Activated naive CD4-positive, alpha-beta T cell treated with anti-CD3 and anti-CD28 coated beads, Interleukin-2, amount 50 U/mL, for 16 hours (primary cell): ENCODE data around the gene LRRC45.

ENCODE experiments used
- DNase-seq: peaks from one replicate; pipeline ENCODE4 v3.0.0-alpha.2; 2020

The LRRC45 gene

DNA sequence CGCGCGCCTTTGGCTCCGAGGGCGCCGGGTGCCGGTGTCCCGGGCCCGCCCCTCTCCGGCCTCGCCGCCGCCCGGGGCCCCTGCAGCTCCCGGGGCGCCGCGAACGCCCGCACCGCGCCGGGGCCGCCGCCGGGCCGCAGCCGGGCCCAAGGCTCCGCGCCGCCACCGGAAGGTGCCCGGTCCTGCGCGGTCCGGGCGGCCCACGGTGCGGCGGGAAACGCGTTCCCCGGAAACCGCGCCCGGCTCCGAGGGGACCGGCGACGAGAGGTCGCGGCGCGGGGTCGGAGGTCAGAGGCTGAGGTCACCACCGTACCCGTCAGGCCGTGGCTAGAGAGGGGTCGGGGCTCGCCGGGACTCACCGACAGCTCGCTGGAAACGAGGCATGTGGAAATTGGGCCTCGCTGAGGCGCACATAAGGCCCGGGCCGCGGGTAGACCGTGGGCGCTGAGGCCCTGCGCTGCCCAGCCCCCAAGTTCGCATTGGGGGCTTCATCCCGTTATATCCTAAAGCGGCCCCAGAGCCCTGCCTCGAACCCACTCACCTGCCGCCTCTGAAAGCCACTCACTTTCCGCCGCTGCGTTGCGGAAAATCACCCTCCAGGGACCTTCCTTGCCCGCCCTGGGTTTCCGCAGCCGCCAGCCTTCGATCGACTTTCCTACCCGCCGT, 42.7 kb downstream of the LRRC45 start, which contains the start of gene DUS1L:
TSS of gene DUS1L (minus strand) at position 167 of the 666 bp plus-strand sequence. CDS start 745 bp downstream, outside the sequence.
- peak; percentile 71 for DNase-seq

- DNase-seq = no peak
These were observed 47.5 kb downstream of the LRRC45 start for GRCh38 chr17:82070611-82071010.

GRCh38 chr17:82072827-82073226, 49.7 kb downstream of the LRRC45 start:
- DNase-seq = no peak

- DNase-seq = no peak
These were observed 50.3 kb downstream of the LRRC45 start for GRCh38 chr17:82073446-82073845.

DNA sequence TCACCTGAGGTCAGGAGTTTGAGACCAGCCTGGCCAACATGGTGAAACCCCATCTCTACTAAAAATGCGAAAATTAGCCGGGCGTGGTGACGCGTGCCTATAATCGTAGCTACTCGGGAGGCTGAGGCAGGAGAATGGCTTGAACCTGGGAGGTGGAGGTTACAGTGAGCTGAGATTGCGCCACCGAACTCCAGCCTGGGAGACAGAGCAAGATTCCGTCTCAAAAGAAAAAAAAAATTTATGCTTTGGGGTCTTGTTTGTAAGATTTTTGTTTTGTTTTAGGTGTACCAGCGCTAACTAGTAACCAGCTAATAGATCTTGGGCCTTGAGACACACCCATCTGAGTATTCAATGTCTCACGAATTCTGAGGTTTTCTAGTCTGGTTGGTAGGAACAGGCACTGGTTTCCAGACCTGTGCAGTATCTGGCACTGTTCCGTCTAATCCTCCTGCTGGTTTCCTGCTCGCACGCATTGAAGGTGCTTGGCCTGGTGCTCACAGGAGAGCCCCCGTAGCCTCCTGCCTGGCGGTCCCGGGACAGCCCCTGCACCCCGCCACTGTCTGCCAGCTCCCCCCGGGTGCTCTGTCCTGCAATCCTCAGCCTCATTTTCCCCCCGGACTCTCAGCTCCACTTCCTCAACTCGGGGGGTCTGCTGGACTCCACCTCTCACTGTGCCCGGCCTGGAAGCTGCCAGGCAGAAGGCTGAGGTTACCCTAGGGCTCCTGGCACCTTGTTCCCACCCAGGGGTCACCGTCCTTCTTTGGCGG, 53.1 kb downstream of the LRRC45 start:
- DNase-seq = no peak

GRCh38 chr17:82076785-82077591, 53.9 kb downstream of the LRRC45 start:
- DNase-seq = no peak

- DNase-seq = no peak
These were observed 54.7 kb downstream of the LRRC45 start for GRCh38 chr17:82077617-82078358.

GRCh38 chr17:82078433-82078832, 55.3 kb downstream of the LRRC45 start:
- DNase-seq = no peak

DNA sequence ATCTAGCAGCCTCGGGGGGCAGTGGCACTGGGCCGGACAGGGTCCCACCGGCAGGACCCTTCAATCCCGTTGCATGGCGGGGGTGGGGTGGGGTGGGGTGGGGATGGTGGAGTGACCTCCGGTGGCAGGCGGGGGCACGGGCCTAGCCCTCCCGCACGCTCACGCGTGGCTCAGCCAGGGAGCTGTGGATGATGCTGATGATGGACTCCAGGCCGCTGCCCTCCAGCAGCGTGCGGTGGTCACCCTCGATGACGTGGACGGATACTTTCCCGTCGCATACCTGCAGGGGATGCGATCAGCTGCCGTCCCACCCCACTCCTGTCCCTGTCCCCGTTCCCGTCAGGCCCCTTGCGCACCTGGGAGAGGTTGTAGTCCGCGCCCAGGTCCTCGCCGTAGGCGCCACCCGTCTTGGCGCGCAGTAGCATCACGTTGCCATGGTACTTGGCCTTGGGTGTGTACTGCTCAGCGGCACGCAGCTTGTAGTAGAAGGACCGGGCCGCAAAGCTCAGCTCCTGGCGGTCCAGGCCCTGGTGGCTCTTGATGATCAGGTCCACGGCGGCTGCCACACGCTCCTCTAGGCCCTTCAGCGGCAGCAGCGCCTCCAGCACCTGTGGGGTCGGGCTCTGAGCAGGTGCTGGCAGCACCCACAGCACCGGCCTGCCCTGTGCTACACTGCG, 56.0 kb downstream of the LRRC45 start:
- DNase-seq = no peak

- no peak for DNase-seq
These were observed 57.1 kb downstream of the LRRC45 start for GRCh38 chr17:82080048-82080788.
